Inflammatory macrophage (primary cell): ENCODE measurements around the gene FGF7.
A peak's percentile ranks its signal among the peaks of the same experiment; 100 is the strongest.
"Not testable (repeated sequence)": the region's sequence is repeated elsewhere in the genome, so short reads cannot be mapped to it uniquely, and the experiment has no call there.

ENCODE experiments used
- DNase-seq, 2 donors: peaks; one replicate each; pipeline ENCODE4 v3.0.0-alpha.2; 2020 to 2022
- total RNA-seq, 18 experiments: gene quantifications; one replicate each; lab custom pipeline; 2026; ENCODE audit warnings: mixed read lengths in 6 of 18, inconsistent platforms in 2 of 18; lab: John Stamatoyannopoulos, UW

Gene FGF7, protein sequence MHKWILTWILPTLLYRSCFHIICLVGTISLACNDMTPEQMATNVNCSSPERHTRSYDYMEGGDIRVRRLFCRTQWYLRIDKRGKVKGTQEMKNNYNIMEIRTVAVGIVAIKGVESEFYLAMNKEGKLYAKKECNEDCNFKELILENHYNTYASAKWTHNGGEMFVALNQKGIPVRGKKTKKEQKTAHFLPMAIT
- total RNA-seq: 0 to 0.31 (median 0.06) reads per million in 18 experiments

DNA sequence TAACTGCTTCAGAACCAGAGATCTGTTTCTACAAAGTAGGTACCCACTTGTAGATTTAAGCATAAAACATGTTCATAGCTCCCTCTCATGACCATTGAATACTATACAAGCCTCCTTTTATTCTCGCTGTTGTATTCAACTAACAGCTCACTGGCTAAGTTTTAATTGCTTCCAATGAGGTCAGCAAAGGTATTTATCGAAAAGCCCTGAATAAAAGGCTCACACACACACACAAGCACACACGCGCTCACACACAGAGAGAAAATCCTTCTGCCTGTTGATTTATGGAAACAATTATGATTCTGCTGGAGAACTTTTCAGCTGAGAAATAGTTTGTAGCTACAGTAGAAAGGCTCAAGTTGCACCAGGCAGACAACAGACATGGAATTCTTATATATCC, at the start of gene FGF7:
FGF7 (plus strand) TSS at position 222 of the 400 bp plus-strand sequence. CDS start 1,056 bp downstream, outside the sequence.
- no peak for DNase-seq

DNA sequence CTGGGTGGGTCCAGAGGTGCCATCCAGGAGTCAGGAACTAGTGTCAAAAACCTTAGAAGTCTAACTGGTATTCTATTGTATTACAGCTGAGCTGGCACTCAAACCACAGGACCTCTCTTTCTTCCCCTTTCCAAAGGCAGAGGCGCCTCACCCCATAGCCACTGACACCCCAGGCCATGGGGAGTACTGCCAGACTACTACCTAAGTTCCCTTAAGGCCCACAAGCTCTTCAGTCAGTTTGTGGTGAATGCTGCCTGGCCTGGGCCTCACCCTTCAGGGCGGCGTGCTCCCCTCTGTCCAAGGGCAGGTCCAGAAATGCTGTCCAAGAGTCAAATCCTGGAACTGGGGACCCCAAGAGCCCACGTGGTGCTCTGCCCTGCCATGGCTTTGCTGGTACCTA, 43.0 kb upstream of the FGF7 start:
- DNase-seq: peak; percentile 47

DNA sequence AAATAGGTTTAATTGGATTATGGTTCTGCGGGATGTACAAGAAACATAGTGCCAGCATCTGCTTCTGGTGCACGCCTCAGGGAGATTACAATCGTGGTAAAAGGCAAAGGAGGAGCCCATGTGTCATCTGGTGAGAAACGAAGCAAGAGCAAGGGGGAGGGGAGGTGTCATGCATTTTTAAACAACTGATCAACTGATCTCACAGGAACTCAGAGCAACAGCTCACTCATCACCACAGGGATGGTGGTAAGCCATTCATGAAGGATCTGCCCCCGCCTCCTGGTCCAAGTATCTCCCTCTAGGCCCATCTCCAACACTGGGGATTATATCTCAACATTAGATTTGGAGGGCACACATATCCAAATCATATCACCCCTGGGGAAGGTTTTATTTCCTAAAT, 42.1 kb upstream of the FGF7 start:
- no peak for DNase-seq

DNA sequence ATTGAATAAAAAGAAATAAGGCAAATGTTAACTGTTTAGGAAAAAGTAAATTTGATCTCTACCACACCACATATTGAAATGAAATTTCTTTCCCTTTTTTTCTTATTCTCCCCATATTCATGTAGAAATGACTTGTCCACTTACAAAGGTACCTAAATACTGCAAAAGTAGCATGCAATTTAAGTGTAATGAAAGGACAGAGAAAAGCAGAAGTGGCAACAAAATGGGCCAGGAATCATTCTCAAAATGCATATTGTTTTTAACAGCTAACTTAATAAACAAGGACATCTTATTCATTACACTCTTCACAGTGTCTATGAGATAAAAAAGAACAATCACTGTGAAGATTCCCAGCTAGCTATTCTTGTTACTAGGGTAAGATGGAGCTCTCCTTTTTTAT, 40.6 kb upstream of the FGF7 start:
- no peak for DNase-seq

DNA sequence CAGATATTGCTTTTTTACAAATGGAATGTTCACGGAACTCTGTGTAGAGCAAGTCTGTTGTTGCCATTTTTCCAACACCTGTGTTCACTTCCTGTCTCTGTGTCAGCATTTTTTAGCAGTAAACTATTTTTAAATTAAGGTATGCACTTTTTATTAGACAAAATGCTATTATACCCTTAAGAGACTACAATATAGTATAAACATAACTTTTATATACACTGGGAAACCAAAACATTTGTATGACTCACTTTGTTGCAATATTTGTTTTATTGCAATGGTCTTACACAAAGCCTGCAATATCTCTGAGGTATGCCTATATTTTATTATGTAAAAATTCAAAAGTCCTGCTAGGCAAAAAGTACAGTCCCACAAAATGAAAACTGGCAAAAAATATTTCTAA, 39.8 kb upstream of the FGF7 start:
- peak in 1 of 2 donors; percentile 5 for DNase-seq

DNA sequence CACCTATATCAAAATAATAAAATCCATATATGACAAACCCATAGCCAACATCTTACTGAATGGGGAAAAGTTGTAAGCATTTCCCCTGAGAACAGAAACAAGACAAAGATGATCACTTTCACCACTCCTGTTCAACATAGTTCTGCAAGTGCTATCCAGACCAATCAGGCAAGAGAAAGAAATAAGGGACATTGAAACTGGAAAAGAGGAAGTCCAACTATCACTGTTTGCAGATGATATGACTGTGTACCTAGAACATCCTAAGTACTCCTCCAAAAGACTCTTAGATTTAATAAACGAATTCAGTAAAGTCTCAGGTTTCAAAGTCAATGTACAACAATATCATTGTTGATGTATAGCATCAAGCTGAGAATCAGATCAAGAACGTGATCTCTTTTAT, 35.6 kb upstream of the FGF7 start:
- peak; percentile 1 to 24 for DNase-seq

DNA sequence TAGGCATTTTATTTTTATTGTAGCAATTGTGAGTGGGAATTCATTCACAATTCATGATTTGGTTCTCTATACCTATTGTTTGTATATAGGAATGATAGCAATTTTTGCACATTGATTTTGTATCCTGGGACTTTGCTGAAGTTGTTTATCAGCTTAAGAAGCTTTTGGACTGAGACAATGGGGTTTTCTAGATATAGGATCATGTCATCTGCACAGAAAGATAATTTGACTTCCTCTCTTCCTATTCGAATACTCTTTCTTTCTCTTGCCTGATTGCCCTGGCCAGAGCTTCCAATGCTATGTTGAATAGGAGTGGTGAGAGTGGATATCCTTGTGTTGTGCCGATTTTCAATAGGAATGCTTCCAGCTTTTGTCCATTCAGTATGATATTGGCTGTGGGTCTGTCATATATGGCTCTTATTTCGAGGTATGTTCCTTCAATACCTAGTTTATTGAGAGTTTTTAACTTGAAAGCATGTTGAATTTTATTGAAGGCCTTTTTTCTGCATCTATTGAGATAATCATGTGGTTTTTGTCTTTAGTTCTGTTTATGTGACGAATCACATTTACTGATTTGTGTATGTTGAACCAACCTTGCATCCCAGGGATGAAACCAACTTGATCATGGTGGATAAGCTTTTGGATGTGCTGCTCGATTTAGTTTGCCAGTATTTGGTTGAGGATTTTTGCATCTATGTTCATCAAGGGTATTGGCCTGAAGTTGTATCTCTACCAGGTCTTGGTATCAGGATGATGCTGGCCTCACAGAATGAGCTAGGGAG, 20.3 kb upstream of the FGF7 start:
- not testable (repeated sequence) for DNase-seq

DNA sequence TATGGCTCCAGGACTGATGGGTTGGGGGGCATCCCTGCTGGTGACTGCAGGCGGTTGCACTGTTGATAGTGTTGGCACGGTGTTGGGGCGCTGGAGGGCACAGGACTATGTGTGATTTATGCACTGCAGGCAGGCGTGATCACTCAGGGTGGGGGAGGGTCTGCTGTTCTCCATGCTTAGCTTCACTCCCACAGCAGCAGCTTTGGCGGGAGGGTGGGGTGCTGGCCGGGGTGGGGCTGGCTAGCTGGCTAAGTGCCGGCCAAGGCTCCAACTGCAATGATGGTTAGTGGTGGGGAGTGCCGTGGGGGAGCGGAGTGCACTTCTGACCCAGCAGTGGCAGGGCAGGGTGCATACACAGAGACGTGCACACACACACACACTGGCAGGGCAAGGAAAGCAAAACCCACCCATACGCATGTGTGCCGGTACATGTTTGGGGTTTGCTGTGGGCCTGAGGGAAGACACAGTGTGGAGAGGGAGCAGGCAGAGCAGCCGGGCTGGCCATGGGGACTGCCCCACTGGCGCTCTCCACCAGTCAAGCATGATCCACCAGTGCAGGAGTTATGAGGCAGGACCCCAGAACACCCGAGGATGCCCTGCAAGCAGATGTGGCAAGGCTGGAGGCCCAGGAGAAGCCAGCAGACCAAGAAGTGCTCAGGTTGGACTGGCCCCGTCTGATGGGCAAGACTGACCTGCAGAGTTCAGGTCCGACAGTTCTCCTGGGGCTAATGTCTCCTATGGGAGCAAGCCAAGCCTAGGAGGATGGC, 16.5 kb upstream of the FGF7 start:
- DNase-seq: no peak

DNA sequence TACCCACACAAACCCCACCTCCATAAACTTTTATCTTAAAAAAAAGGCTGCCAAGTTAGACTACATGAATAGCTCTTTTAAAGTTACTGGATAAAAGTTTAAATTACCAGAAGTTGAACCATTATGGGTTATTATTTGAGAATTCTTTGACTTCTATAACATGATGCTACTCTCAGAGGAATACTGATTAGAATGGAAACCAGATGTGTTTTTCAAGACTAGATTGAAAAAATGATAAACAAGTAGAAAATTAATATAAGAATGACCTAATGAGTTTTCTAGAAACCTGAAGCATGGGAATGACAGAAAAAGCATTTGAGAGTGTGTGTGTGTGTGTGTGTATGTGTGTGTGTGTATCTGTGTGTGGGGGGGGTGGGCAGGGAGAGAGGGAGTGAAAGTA, 12.4 kb upstream of the FGF7 start:
- DNase-seq: no peak

DNA sequence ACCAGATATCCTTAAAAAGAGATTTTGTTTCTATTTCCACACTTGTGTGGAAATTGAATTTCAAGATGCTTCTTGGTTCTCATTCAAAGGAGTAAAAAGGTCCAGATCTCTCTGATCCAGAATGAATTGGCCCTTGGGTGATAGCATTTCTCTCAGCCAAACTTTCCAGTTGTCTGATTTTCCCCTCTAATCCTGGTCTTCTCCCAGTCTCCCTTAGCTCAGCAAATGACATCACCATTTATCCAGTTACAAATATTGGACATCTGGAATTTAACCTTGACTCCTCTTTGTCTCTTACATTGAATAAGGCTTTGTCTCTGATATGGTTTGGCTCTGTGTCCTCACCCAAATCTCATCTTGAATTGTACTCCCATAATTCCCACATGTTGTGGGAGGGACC, 10.2 kb upstream of the FGF7 start:
- DNase-seq: no peak

DNA sequence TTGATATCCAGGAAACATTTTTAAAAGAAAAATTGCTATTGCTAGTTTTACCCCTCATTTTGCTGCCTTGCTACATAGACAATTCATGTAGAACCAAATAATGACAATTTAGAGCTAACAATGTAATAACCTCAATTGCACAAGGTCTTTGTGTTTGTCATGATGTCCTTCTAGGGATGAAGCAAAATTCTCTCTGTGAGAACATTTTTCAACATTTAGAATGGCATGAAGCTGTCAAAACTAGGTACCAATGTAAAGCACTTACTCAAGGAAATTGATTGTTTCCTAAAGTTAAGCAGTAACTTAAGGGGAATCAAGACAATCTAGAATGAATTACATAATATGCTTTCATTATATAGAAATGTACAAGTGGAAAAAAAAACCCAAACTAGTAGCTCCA, 7.9 kb upstream of the FGF7 start:
- no peak for DNase-seq

DNA sequence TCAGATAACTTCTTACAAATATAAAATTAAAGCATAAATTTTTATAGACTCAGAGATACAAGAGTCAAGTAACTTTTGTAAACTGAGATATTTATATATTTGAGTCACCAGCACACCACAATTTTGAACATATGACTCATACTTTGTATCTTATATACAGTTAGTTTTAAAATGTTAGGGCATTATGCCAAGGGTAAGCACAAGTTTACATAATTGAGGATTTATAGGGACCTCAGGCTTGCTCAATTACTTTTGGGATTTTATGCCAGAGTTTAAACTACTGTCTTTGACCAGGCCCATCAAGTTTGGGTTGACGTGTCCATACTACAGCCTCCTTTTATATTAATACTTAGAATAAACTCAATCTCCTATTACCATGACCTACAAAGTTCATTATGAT, 7.4 kb upstream of the FGF7 start:
- no peak for DNase-seq

DNA sequence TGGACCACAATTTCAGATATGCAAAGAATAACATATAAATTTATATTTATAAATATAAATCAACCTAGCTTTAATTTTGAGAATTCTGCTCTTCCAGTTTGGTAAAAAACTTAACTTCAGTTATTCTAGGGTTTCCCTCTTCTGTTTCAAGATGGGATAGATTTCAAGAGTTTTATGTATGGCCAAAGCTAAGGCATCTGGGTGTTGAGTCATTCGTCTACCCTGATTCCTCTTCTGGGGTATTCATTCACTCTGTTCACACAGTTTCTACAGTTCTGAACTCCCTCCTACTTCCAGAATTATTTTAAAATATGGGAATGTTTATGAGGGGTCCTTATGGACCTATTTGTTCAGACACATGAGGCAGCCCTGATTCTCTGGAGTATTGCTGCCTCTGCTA, 4.2 kb upstream of the FGF7 start:
- DNase-seq: no peak

DNA sequence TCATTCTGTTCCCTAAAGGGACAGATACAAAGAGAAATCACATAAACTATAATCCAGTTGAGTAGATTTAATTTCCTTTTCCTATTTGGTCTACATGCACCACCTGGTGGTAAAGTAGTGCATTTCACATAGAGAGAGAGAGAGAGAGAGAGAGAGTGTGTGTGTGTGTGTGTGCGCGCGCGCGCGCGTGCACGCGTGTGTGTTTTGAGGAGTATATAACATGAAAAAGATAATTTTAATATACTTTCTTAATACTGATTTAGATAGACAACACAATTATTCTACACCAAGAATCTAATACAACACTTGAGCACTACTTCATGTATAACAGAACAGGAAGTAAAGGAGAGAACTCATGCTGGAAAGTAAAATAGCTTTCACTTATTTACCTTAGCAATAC, 1.1 kb upstream of the FGF7 start:
- peak; percentile 19 to 58 for DNase-seq

DNA sequence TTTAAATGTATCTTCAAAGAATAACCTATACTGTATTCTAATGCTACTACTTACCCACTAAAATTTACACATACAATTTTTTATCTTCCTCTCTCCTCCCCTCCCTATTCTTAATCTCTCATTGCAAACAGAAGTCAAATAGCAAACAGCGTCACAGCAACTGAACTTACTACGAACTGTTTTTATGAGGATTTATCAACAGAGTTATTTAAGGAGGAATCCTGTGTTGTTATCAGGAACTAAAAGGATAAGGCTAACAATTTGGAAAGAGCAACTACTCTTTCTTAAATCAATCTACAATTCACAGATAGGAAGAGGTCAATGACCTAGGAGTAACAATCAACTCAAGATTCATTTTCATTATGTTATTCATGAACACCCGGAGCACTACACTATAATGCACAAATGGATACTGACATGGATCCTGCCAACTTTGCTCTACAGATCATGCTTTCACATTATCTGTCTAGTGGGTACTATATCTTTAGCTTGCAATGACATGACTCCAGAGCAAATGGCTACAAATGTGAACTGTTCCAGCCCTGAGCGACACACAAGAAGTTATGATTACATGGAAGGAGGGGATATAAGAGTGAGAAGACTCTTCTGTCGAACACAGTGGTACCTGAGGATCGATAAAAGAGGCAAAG, 984 bp downstream of the FGF7 start:
- no peak for DNase-seq

DNA sequence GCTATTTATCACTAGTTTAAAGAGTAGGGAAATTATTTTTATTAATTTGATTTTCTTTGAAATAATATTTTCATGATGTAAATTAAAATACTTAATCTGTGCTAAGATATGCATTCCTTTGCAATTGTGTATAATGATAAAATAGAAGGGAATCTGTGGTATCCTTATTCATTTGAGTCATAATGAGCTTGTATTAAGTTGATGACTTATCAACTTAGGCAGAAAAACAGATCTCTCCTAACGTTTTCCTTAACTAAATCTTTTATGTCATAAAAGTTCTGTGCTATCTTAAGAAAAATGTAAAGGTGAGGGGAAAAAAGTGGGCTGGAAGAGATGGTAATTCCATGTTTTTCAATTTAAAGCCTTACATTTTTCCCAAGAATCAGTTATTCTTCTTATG, 1.9 kb downstream of the FGF7 start:
- no peak for DNase-seq

DNA sequence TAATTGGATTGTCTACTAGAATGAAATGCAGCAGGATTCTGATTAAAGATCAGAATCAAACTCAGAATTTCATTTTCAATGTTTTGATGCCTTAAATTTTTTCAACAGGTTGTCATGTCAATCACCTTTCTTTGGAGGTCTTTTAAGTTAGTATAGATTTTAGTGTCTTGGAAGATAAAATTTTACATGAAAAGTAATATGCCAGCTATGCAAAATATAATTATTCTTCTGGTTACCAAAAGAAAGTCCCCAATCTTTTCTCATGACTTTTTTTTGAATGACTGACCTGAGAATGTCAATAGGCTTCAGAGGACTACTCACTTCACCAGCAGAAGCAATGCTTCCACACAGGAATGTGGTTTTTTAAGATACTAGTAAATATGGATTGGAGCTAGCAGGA, 4.3 kb downstream of the FGF7 start:
- DNase-seq: no peak

DNA sequence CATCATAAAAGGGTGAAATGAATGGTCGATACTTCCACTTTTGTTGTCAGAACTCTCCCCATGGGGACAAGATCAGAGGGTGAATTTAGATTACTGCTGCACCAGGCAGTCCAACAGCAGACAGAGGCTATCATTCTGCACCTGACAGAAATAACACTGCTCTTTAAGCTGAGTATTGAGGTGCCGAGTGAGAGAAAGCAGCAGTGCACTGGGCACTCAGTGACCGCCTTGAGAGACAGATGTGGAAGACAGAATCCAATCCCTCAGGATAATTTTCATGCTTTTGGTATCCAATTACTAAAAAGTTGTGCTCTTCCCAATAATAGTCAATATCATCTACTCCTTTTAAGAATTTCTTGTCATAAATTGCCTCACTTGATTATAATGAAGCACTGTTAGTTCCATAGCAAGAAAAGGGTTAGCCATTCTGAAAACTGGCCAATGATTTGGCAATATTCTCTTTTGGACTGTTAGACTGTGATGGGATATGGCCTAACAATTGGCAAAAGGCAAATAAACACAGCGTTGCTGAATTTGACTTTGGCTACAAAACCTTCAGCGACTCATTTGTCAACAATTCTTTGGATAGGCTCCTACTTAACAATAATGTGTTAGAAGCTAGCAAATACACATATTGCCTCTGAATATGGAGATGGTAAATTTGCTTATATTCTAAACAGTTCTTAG, 5.5 kb downstream of the FGF7 start:
- no peak for DNase-seq

DNA sequence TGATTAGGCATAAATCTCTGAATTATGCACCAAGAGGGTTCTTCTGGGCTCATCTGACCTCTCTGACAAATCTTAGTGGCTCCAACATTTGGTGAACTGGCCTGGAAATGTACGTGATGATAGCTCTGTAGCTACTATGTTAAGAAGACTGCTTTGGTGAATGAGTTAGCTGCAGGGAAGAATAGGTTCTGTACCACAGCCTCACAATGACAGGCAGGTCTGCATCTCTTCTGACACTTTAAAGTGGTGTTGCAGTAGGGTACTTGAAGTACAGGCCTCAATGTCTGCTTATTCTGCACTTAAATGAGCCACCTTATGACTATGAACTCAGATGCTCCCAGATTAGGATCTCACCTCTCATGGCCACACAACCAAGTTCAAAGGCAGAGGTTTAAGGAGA, 7.0 kb downstream of the FGF7 start:
- DNase-seq: no peak

DNA sequence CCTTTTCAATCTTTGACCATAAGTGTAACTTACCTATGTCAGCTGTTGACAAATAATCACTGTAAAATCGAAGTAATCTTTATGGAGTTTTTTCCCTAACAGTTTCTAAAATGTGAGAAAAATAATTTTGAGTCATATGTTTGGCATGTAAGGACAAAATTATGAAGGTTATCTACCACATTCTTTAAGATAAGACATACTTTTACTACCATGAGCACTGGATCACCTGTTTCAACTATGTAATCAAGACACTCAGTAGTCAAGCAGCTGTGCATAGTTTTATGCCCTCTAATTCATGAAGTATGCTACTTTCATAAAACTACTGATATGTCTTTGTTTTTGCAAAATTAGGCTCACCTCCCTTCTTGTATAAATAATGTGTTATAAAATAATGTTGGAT, 12.1 kb downstream of the FGF7 start:
- DNase-seq: no peak

DNA sequence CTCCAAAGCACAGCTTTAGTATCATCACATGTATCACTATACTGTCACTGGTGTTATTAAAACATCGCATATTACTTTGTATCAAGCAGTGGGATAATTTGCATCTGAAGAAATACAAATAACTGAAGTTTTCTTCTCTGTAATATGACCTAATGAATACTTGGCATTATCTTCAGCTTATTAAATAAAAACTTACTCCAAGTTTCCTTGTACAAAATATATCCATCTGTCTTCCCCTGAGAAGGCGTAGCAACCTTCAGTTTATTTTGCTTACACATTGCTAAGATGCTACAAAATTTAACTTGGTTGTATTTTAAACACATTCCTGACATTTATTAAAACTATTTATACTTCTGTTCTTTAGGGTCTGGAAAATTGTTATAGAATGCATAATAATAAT, 13.7 kb downstream of the FGF7 start:
- DNase-seq: no peak

DNA sequence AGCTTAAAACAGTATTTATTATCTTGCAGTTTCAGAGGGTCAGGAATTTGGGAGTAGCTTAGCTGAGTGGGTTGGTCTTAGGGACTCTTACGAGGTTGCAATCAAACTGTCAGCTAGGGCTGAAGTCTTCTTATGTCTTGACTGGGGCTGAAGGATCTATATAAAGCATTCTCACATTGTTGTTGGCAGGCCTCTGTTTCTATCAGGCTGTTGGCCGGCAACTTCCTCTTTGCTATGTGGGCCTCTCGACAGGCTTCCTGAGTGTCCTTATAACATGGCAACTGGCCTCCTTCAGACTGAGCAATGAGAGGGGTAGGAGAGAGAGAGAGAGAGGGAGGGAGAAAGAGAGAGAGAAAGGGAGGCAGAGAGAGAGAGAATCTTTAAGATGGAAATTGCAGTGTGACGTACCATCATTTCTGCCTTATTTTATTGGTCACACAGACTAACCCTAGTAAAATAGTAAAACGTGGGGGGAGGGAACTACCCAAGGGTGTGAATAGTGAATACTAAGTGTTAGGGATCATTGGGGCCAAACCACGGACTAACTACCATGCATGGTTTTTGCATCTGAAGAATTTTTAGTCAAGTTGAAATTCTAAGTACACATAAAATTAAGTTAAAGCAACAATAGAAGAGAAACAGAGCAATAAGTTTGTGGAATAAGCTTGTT, 16.1 kb downstream of the FGF7 start:
- DNase-seq: peak; percentile 55 to 56
